ENCODE measurements around the gene SAE1.

The SAE1 gene

GRCh38 chr19:47161876-47162489 is 31.3 kb downstream of the SAE1 start:
- no peak for DNase-seq (ENCODE audit: low spot score)

- no peak for DNase-seq (ENCODE audit: low spot score)
These were observed 37.4 kb downstream of the SAE1 start for GRCh38 chr19:47168065-47168464.

- DNase-seq (ENCODE audit: low spot score) = no peak
These were observed 42.2 kb downstream of the SAE1 start for GRCh38 chr19:47172666-47173455.

GRCh38 chr19:47176071-47176626 is 45.5 kb downstream of the SAE1 start:
- DNase-seq (ENCODE audit: low spot score) = no peak

- peak; percentile 17 for DNase-seq (ENCODE audit: low spot score)
These were observed 46.0 kb downstream of the SAE1 start for GRCh38 chr19:47176627-47177090.

GRCh38 chr19:47179653-47180310 is 49.1 kb downstream of the SAE1 start:
- DNase-seq (ENCODE audit: low spot score) = no peak

- peak; percentile 48 for DNase-seq (ENCODE audit: low spot score)
These were observed 53.0 kb downstream of the SAE1 start for GRCh38 chr19:47183601-47184000.

GRCh38 chr19:47186446-47187334 is 56.1 kb downstream of the SAE1 start:
- no peak for DNase-seq (ENCODE audit: low spot score)

GRCh38 chr19:47187335-47187655 is 56.7 kb downstream of the SAE1 start:
- no peak for DNase-seq (ENCODE audit: low spot score)

GRCh38 chr19:47187797-47188196 is 57.2 kb downstream of the SAE1 start:
- DNase-seq (ENCODE audit: low spot score) = no peak

- no peak for DNase-seq (ENCODE audit: low spot score)
These were observed 57.9 kb downstream of the SAE1 start for GRCh38 chr19:47188507-47189033.

GRCh38 chr19:47190167-47190727 is 59.6 kb downstream of the SAE1 start:
- peak; percentile 43 for DNase-seq (ENCODE audit: low spot score)

- DNase-seq (ENCODE audit: low spot score) = no peak
These were observed 64.8 kb downstream of the SAE1 start for GRCh38 chr19:47195434-47195833.

GRCh38 chr19:47197141-47197540 is 66.5 kb downstream of the SAE1 start:
- DNase-seq (ENCODE audit: low spot score) = no peak

- no peak for DNase-seq (ENCODE audit: low spot score)
These were observed 69.9 kb downstream of the SAE1 start for GRCh38 chr19:47200530-47200929.

GRCh38 chr19:47203254-47203653 is 72.6 kb downstream of the SAE1 start:
- DNase-seq (ENCODE audit: low spot score) = no peak

- no peak for DNase-seq (ENCODE audit: low spot score)
These were observed 78.9 kb downstream of the SAE1 start for GRCh38 chr19:47209319-47210179.

- DNase-seq (ENCODE audit: low spot score) = no peak
These were observed 79.5 kb downstream of the SAE1 start for GRCh38 chr19:47210180-47210490.

- DNase-seq (ENCODE audit: low spot score) = peak; percentile 77
These were observed 80.2 kb downstream of the SAE1 start for GRCh38 chr19:47210689-47211316.

GRCh38 chr19:47215581-47215980 is 84.9 kb downstream of the SAE1 start:
- no peak for DNase-seq (ENCODE audit: low spot score)

All from pons (tissue), 1 donor.